Stimulated activated CD4-positive, alpha-beta T cell treated with anti-CD3 and anti-CD28 coated beads, TNF-alpha, amount 100 ng/mL, for 48 hours (primary cell): ENCODE results near the gene LONRF3.

Experiments used
- DNase-seq, 3 donors: peaks; one replicate each; pipeline ENCODE4 v3.0.0-alpha.2; 2020; ENCODE audit warnings: low read depth in 3 of 3

Gene LONRF3

GRCh38 chrX:119036107-119037029 is 62.0 kb downstream of the LONRF3 start:
- DNase-seq, result no peak

- no peak for DNase-seq
These were observed 66.0 kb downstream of the LONRF3 start for GRCh38 chrX:119040432-119040831.

GRCh38 chrX:119041175-119041574 is 66.8 kb downstream of the LONRF3 start:
- no peak for DNase-seq

- DNase-seq, result no peak
These were observed 67.6 kb downstream of the LONRF3 start for GRCh38 chrX:119042040-119042439.

GRCh38 chrX:119042996-119043395 is 68.6 kb downstream of the LONRF3 start:
- DNase-seq, result no peak

GRCh38 chrX:119045884-119046283 is 71.5 kb downstream of the LONRF3 start:
- DNase-seq, result no peak

- DNase-seq, result no peak
These were observed 81.3 kb downstream of the LONRF3 start for GRCh38 chrX:119055687-119056086.

- DNase-seq, result no peak
These were observed 88.4 kb downstream of the LONRF3 start for GRCh38 chrX:119062750-119063374.

- no peak for DNase-seq
These were observed 89.0 kb downstream of the LONRF3 start for GRCh38 chrX:119063428-119063827.

- peak; percentile 4 to 36 (median 17) for DNase-seq
These were observed 92.8 kb downstream of the LONRF3 start for GRCh38 chrX:119067023-119067739.
